Activated B cell treated with CpG ODN at 0.5 μM for 24 hours (primary cell): Measurements from ENCODE around the gene CNTNAP5. TPM values are rescaled to one million over a fixed set of nuclear protein-coding genes. Genes with fewer than 3 reads are reported as not detected.

Source experiments
- ATAC-seq: fragments of 200-7000 bp; cut with Tn5 transposase; one replicate; pipeline ENCODE4 v1.10.0; 2021; ENCODE audit warnings: low read depth, mild to moderate bottlenecking, moderate library complexity
- CTCF ChIA-PET: fragments of 350-600 bp; sonication (Branson Sonifier 250); formaldehyde crosslinking; loops from one replicate; lab custom pipeline; 2021; ENCODE audit warnings: antibody characterized with exemption; lab: Charles Lee
- POLR2A ChIA-PET: fragments of 350-600 bp; sonication (Branson Sonifier 250); formaldehyde crosslinking; loops from one replicate; lab custom pipeline; 2021; ENCODE audit warnings: antibody characterized with exemption; lab: Charles Lee
- DNase-seq: peaks from one replicate; pipeline ENCODE4 v3.0.0; 2022
- H3K27ac Mint-ChIP-seq: one replicate; pipeline ENCODE4 v1.8.0; 2020; ENCODE audit warnings: mixed read lengths
- H3K27me3 Mint-ChIP-seq: one replicate; pipeline ENCODE4 v1.8.0; 2021; ENCODE audit warnings: mixed read lengths
- H3K36me3 Mint-ChIP-seq: one replicate; pipeline ENCODE4 v1.8.0; 2021; ENCODE audit warnings: low read depth, mixed read lengths
- H3K4me1 Mint-ChIP-seq: one replicate; pipeline ENCODE4 v1.8.0; 2021; ENCODE audit warnings: mixed read lengths
- H3K4me3 Mint-ChIP-seq: one replicate; pipeline ENCODE4 v1.8.0; 2020; ENCODE audit warnings: mild to moderate bottlenecking, mixed read lengths
- H3K9me3 Mint-ChIP-seq: one replicate; pipeline ENCODE4 v1.8.0; 2020; ENCODE audit warnings: mixed read lengths
- CTCF ChIP-seq: fragments of 200-600 bp; IDR thresholded peaks from one replicate; pipeline ENCODE4 v1.8.0; 2022; ENCODE audit warnings: antibody characterized with exemption, mild to moderate bottlenecking
- intact Hi-C: fragments of 100-400 bp; cut with micrococcal nuclease; formaldehyde crosslinking; loops from one replicate; pipeline ENCODE4 v1.15.1; 2024
- total RNA-seq: library from RNA; stranded (reverse); gene quantifications from 2 replicates; pipeline ENCODE4 v1.2.3, GENCODE V29; 2022

Gene CNTNAP5
- total RNA-seq, 1 donor from 2014 or later: not detected

GRCh38 chr2:124269348-124269747, 244.3 kb downstream of the CNTNAP5 start:
- ATAC-seq (no peak), DNase-seq (no peak)
- ChIA-PET CTCF (no interaction called here), POLR2A (no interaction called here)
- Mint-ChIP-seq H3K4me3 (no peak overlapping the region), H3K9me3 (no peaks in the 10 kb centered on the region), H3K27me3 (no peaks in the 10 kb centered on the region), H3K36me3 (no peaks in the 10 kb centered on the region), H3K4me1 (no peaks in the 10 kb centered on the region), H3K27ac (no peak overlapping the region)
- intact Hi-C loops: no loop called here
- no peak for TF ChIP-seq CTCF

- Mint-ChIP-seq H3K27ac (no peak overlapping the region), H3K9me3 (peaks cover 4% of the 10 kb centered on the region), H3K4me3 (no peak overlapping the region), H3K27me3 (no peaks in the 10 kb centered on the region), H3K4me1 (no peaks in the 10 kb centered on the region), H3K36me3 (no peaks in the 10 kb centered on the region)
- POLR2A ChIA-PET: no interaction called here
- no peak for TF ChIP-seq CTCF
- intact Hi-C loops: no loop called here
- no peak for ATAC-seq
- CTCF ChIA-PET: no interaction called here
- DNase-seq: no peak
Observed at GRCh38 chr2:124272261-124272841, 247.3 kb downstream of the CNTNAP5 start.

- no peak overlapping the region for H3K4me3 Mint-ChIP-seq
- CTCF ChIA-PET: no interaction called here
- intact Hi-C loops: no loop called here
- ATAC-seq: no peak
- H3K9me3 Mint-ChIP-seq: peaks cover 2% of the 10 kb centered on the region
- H3K27ac Mint-ChIP-seq: no peak overlapping the region
- no peaks in the 10 kb centered on the region for H3K27me3 Mint-ChIP-seq
- no peaks in the 10 kb centered on the region for H3K36me3 Mint-ChIP-seq
- POLR2A ChIA-PET: no interaction called here
- H3K4me1 Mint-ChIP-seq: no peaks in the 10 kb centered on the region
- DNase-seq: no peak
- no peak for TF ChIP-seq CTCF
Observed at GRCh38 chr2:124281541-124281940, 256.5 kb downstream of the CNTNAP5 start.

GRCh38 chr2:124283096-124283495, 258.0 kb downstream of the CNTNAP5 start:
- H3K9me3 Mint-ChIP-seq: peaks cover 2% of the 10 kb centered on the region
- ChIA-PET POLR2A (no interaction called here), CTCF (no interaction called here)
- H3K36me3 Mint-ChIP-seq: no peaks in the 10 kb centered on the region
- no peak overlapping the region for H3K4me3 Mint-ChIP-seq
- H3K27ac Mint-ChIP-seq: no peak overlapping the region
- ATAC-seq: no peak
- no peak for DNase-seq
- intact Hi-C loops: no loop called here
- H3K4me1 Mint-ChIP-seq: no peaks in the 10 kb centered on the region
- no peaks in the 10 kb centered on the region for H3K27me3 Mint-ChIP-seq
- no peak for TF ChIP-seq CTCF

GRCh38 chr2:124286089-124286783, 261.1 kb downstream of the CNTNAP5 start:
- ChIA-PET CTCF (no interaction called here), POLR2A (no interaction called here)
- Mint-ChIP-seq H3K27me3 (no peaks in the 10 kb centered on the region), H3K27ac (no peak overlapping the region), H3K9me3 (peaks cover 5% of the 10 kb centered on the region), H3K4me3 (no peak overlapping the region), H3K4me1 (no peaks in the 10 kb centered on the region), H3K36me3 (no peaks in the 10 kb centered on the region)
- no peak for DNase-seq
- no peak for TF ChIP-seq CTCF
- ATAC-seq: no peak
- intact Hi-C loops: no loop called here
